Activated gamma-delta T cell treated with Interleukin-2 at 50 U/mL for 16 hours (primary cell): ENCODE results near the gene TMEM129.

Experiments used
- DNase-seq: peaks from one replicate; pipeline ENCODE4 v3.0.0-alpha.2; 2020

Gene TMEM129

GRCh38 chr4:1758306-1759121 is 37.4 kb upstream of the TMEM129 start:
- no peak for DNase-seq

DNA sequence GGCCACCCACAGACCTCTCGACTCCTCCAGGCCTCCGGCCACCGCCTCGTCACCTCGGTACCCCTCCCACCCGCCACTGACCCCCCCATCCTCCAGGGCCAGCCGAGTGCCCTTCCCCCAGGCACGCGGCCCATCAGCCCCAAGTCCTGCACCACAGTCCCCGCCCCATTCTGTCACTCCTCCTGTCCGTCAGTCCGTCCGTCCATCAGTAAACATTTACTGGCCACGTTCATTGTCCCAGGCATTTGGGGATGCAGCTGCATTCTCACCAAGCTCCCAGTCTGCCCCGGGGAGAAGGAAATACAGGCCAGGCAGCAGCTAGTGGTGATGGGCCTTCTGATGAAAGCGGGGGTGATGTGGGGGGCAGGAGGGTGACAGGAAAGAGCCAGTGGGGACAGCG is 36.7 kb upstream of the TMEM129 start:
- DNase-seq: no peak

GRCh38 chr4:1756893-1757779 is 36.0 kb upstream of the TMEM129 start:
- no peak for DNase-seq

DNA sequence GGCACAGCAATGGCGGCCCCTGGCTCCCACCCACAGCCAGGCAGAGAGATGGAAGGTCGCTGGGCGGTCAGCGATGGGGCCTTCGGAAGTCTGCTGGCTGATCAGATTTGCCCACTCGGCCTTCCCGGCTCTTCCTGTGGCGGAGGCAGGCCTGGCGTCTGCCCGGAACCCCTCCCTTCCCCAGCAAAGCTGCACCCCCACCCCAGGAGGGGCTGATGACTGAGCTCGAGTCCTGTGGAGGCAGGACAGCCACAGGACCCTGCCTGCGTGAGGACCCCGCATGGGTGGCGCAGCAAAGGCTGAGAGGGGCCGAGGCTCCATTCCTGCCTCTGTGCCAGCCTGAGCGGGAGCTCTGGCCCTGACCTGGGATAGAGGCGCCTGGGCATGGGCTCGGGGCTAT is 35.0 kb upstream of the TMEM129 start:
- DNase-seq: no peak

- no peak for DNase-seq
These were observed 34.2 kb upstream of the TMEM129 start for GRCh38 chr4:1755297-1755696.

DNA sequence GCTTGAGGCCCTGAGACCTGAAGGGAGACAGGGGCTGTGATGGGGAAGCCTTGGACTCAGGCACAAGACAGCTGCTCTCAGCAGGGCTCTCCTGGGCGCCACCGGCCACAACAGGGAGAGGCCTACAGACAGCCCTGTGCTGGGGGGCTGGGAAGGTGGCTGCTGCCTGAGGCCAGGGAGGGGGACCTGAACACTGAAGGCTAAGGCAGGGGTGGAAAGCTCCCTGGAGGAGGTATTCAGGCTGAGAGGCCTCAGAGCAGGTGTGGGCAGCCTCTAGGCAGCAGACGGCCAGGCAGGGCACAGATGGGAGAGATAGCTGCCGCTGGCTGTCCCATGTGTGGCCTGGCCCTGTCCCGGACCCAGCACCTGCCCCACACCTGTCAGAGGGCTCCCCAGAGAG is 33.2 kb upstream of the TMEM129 start:
- DNase-seq: no peak

DNA sequence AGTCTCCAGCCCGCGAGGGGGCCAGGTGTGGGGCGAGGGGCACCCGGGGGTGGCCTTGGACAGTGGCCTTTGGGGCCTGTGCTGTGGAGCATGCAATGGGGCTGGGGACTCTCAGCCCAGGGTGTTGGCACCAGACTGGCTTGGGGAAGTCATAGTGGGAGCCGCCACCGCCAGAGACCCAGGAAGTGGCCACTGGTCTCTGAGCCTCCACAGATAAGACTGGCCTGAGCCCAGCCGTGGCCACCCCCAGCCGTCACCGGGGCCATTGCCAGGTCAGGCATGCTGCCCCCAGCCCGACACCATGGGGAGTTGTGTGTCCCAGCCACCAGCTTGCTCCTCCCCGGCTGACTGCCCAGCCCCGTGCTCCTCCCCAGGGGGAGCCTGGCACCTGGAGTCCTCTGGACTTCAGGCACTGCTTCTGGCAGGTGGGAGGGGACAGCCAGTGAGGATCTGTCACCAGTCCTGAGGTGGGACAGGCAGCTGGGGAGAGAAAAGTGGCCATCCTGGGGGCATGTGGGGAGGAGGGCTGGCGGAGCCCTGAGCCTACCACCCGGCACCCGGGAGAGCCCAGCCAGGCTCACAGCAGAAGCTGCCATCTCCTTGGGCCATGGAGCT is 32.7 kb upstream of the TMEM129 start:
- no peak for DNase-seq

GRCh38 chr4:1753294-1753696 is 32.2 kb upstream of the TMEM129 start:
- DNase-seq: no peak

DNA sequence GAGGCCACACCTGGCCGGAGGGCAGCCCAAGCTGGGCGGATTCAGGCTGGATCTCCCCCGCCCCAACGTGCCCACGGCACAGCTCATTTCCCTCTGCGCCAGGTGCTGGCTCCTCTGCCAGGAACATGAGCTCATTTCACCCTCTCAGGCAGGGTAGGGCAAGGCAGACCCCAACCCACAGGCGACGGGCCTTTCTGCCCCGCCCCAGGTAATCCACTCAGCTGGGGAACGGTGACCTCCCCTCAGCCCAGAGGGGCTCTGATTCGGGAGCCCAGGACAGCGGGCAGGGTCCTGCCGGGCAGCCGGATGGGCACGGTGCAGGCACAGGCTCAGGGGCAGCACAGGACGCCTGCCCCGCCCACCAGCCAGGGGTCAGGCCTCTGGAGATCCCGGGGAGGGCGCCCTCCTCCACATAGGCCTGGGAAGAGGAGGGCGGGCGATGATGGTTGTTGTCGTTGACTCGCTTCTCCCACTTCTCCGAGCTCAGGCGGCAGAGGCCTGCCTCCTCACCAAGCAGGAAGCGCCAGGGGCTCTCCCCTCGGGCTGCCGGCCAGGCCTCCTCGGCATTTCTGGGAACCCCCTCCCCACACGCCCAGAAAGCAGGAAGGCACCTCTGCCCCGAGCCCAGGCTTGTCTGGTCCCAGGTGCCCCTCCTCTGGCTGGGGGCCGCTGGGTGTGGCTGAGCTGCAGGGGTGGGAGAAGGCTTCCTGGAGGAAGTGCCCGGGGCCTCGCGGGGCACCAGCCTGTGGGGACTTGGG is 31.3 kb upstream of the TMEM129 start:
- DNase-seq: no peak

- no peak for DNase-seq
These were observed 30.8 kb upstream of the TMEM129 start for GRCh38 chr4:1751919-1752283.

- no peak for DNase-seq
These were observed 30.2 kb upstream of the TMEM129 start for GRCh38 chr4:1751155-1751918.

DNA sequence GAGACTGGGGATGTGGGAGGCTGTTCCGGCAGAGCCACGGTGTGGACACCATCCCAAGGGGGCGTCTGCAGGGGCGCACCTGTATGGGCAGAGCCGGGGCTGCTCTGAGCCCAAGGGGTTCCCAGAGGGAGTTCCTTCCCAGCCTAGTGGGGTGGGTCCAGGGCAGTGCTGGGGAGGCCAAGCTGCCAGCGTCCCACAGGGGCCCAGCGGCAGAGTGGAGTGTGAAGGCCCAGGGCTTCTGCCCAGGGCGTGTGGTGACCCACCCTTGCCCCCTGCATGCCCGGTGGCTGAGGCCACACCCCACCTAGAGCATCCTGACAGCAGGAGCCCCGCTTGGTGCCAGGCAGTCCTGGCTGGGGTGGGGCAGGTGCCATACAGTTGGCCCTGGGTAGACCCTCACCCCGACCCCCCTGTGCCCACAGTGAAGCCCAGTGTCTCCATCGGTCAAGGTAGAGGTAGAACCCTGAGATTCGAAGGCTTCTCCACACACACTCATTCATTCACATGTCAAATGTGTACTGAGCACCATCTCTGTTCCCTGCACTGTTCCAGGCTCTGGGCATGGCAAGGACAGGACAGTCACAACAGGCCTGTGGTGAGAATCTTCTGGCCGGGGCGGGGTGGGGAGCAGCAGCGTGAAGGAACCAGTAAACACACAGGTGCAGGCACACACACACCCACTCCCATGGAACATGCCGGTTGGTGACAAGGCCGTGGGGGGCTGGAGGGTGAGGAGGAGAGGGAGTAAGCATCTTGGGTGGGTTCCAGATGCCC is 29.4 kb upstream of the TMEM129 start:
- DNase-seq: no peak

GRCh38 chr4:1749826-1750225 is 28.7 kb upstream of the TMEM129 start:
- DNase-seq: no peak

GRCh38 chr4:1749370-1749769 is 28.2 kb upstream of the TMEM129 start:
- no peak for DNase-seq

DNA sequence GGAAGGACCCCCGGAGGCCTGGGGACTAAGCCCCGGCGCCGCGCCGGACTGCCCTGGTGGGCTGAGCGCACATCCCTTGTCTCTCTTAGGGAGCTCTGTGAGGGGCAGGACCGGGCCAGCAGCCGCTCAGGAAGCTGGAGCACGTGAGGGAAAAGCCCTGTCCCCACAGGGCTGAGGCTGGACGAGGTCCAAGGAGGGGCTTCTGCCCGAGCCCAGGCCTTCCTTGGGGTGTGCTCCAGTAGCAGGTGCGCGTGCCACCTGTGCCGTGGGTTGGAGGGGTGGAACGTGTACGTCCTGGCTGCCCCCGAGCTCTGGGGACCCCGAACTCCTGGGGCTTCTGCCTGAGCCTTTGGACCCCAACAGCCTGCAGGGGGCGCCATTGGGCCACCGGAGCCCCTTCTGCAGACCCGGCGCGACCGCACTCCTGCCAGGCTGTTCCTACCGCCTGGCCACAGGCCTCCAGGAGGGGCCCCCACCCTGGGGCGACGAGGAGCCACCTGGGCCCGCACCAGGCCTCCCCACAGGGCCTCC is 27.4 kb upstream of the TMEM129 start:
- peak; percentile 78 for DNase-seq

DNA sequence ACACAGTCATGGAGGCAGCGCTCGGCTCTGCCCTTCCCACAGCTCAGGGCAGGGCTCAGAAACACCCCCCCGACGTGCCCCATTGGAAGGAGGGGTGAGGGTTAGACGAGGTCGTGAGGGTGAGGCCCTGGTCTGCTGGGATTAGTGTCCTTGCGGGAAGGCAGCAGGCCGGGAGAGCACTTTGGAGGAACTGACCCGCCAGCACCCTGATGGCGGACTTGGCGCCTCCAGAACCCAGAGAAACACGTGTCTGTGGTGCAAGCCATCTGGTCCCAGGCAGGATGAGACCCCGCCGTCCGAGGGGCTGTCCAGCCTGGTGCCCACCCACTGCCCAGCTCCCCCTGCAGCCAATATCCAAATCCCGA is 26.5 kb upstream of the TMEM129 start:
- DNase-seq: no peak

- no peak for DNase-seq
These were observed 25.9 kb upstream of the TMEM129 start for GRCh38 chr4:1746919-1747602.

DNA sequence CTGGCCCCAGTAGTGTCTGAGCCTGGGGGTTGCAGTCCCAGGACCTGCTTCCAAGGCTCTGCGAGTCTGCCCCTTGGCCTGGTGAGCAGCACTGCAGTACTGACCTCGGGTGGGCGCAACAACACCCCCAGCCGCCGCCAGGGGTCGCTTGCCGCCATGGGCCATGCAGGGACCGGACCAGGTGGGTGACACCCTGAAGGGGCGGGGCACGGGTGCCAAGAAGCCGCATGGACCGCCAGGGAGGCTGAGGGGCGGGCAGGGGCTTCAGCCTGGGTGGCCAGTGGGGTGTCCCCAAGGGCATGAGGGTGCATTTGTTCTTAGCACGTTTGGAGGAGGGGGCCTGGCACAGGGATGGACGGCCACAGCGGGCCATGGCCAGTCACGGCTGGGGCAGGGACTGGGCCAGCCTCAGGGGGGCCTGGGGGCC is 25.2 kb upstream of the TMEM129 start:
- peak; percentile 72 for DNase-seq

DNA sequence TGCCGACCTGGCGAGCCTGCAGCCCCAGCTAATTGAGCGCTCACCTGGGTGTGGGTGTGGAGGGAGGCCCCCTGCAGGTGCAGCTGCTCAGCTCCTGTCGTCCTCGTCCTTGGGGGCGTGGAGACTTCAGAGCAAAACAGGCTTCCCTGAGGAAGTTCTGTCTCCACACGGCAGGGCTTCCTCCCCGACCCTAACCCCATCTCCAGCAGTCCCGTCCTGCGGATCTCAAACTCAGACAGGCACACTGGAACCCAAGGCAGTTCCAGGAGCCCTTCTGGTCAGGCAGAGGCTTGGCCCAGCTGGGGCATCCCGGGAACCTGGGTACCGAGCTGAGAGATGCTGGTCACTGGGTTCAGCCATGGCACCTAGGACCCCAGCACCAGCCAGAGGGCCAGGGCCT is 24.6 kb upstream of the TMEM129 start:
- DNase-seq: no peak

- no peak for DNase-seq
These were observed 24.0 kb upstream of the TMEM129 start for GRCh38 chr4:1745165-1745564.

GRCh38 chr4:1744552-1744951 is 23.4 kb upstream of the TMEM129 start:
- DNase-seq: no peak
